PFSK-1 (cell line): ENCODE measurements around the gene ABI3BP.

ENCODE experiments used
- FOXP2 ChIP-seq: optimal IDR thresholded peaks from 2 replicates; pipeline ENCODE3; 2011; ENCODE audit warnings: borderline replicate concordance, control low read depth, inconsistent platforms; ENCODE audit not compliant: insufficient read depth; ENCODE audit errors: extremely low read length, extremely low read depth
- POLR2AphosphoS5 ChIP-seq: IDR thresholded peaks from 2 replicates; pipeline ENCODE4 v1.6.1; 2012; ENCODE audit warnings: low read depth, mild to moderate bottlenecking, control low read depth, low read length, moderate library complexity
- SIN3A ChIP-seq: IDR thresholded peaks from 2 replicates; pipeline ENCODE4 v1.6.1; 2012; ENCODE audit warnings: mild to moderate bottlenecking, low read length, moderate library complexity, borderline replicate concordance; ENCODE audit not compliant: insufficient read depth
- TAF1 ChIP-seq: IDR thresholded peaks from 2 replicates; pipeline ENCODE4 v1.6.1; 2012; ENCODE audit warnings: low read length, control low read depth, borderline replicate concordance; ENCODE audit not compliant: insufficient read depth
- TF ChIP-seq, protein P1 (sequence below), 2 experiments: IDR thresholded peaks; 2 replicates each; pipeline versions ENCODE4 v1.6.1 to v1.8.0; 2011 to 2012; ENCODE audit warnings: low read depth in 2 of 2, low read length in 2 of 2, control low read depth in 1 of 2, inconsistent platforms in 1 of 2, mild to moderate bottlenecking in 1 of 2, moderate library complexity in 1 of 2; ENCODE audit not compliant: insufficient read depth in 1 of 2

ABI3BP gene

DNA sequence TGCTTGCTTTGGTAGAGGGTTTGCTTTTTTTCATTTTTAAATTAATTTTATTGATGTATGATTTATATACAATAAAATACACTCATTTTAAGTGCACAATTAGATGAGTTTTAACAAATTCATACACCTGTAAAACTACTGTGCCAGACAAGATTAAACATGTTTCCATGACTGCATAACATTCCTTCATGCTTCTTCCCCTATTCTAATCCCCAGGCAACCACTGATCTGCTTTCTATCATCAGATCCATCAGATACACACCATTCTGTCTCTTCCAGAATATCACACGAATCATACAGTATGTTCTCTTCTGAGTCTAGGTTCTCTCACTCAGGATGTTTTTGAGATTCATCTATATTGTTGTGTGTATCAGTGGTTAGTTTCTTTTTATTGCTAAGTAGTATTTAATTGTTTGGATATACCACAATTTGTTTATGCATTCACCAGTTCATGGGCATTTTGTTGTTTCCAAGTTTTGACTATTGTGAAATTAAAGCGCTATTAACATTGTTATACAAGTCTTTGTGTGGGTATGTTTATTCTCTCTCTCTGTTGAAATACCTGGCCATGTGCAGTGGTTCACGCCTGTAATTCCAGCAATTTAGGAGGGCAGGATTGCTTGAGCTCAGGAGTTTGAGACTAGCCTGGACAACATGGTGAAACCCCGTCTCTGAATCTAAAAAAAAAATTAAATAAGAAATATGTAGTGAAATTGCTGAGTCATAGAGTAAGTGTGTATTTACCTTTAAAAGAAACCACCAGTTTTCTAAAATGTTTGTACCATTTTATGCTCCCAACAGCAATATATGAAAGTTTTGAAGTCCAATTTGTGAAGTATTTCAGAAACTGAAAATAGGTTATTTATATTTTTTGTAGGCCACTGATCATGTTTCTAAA is 290.9 kb downstream of the ABI3BP start:
- TF ChIP-seq FOXP2 = no peak
- TF ChIP-seq, protein P1, sequence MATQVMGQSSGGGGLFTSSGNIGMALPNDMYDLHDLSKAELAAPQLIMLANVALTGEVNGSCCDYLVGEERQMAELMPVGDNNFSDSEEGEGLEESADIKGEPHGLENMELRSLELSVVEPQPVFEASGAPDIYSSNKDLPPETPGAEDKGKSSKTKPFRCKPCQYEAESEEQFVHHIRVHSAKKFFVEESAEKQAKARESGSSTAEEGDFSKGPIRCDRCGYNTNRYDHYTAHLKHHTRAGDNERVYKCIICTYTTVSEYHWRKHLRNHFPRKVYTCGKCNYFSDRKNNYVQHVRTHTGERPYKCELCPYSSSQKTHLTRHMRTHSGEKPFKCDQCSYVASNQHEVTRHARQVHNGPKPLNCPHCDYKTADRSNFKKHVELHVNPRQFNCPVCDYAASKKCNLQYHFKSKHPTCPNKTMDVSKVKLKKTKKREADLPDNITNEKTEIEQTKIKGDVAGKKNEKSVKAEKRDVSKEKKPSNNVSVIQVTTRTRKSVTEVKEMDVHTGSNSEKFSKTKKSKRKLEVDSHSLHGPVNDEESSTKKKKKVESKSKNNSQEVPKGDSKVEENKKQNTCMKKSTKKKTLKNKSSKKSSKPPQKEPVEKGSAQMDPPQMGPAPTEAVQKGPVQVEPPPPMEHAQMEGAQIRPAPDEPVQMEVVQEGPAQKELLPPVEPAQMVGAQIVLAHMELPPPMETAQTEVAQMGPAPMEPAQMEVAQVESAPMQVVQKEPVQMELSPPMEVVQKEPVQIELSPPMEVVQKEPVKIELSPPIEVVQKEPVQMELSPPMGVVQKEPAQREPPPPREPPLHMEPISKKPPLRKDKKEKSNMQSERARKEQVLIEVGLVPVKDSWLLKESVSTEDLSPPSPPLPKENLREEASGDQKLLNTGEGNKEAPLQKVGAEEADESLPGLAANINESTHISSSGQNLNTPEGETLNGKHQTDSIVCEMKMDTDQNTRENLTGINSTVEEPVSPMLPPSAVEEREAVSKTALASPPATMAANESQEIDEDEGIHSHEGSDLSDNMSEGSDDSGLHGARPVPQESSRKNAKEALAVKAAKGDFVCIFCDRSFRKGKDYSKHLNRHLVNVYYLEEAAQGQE (IDR thresholded peaks at IDR 0.05; ENCODE audit: insufficient read depth in 1 of 2, low read depth in 2 of 2, low read length in 2 of 2) = no peak
- TF ChIP-seq TAF1 = no peak
- TF ChIP-seq POLR2AphosphoS5 = no peak
- no peak for TF ChIP-seq SIN3A

DNA sequence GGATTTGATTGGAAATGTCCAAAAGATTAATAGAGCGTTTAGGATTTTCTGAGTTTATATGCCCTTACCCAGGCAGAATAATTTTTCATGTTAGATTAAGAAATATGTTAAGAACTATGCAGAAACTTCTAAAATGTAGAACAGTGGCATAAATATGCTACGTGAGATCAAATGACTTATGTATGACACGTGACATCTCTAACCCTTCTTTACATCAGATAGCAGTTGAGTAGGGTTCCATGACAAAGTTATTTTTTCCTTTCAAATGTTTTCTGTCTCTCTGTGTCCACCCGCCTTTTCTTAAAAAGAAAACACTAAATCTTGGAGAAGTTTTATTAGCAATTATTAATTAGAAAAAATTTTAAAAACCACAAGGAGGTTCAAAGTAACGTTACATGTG is 292.5 kb downstream of the ABI3BP start:
- TF ChIP-seq POLR2AphosphoS5 (no peak), TAF1 (no peak)
- TF ChIP-seq, protein P1 (IDR thresholded peaks at IDR 0.05; ENCODE audit: insufficient read depth in 1 of 2, low read depth in 2 of 2, low read length in 2 of 2) = no peak
